GM18873 (cell line): ENCODE results near the gene EMD.
"Not testable (repeated sequence)": the region's sequence is repeated elsewhere in the genome, so short reads cannot be mapped to it uniquely, and the experiment has no call there.

Source experiments
- ATAC-seq: cut with Tn5 transposase; IDR thresholded peaks from one replicate; pipeline ENCODE4 v1.9.1; 2021; ENCODE audit warnings: mild to moderate bottlenecking, moderate library complexity, moderate number of reproducible peaks; ENCODE audit not compliant: unreplicated experiment, low FRiP score

Gene EMD

GRCh38 chrX:154388649-154389048 is 9.6 kb downstream of the EMD start:
- ATAC-seq: not testable (repeated sequence)

DNA sequence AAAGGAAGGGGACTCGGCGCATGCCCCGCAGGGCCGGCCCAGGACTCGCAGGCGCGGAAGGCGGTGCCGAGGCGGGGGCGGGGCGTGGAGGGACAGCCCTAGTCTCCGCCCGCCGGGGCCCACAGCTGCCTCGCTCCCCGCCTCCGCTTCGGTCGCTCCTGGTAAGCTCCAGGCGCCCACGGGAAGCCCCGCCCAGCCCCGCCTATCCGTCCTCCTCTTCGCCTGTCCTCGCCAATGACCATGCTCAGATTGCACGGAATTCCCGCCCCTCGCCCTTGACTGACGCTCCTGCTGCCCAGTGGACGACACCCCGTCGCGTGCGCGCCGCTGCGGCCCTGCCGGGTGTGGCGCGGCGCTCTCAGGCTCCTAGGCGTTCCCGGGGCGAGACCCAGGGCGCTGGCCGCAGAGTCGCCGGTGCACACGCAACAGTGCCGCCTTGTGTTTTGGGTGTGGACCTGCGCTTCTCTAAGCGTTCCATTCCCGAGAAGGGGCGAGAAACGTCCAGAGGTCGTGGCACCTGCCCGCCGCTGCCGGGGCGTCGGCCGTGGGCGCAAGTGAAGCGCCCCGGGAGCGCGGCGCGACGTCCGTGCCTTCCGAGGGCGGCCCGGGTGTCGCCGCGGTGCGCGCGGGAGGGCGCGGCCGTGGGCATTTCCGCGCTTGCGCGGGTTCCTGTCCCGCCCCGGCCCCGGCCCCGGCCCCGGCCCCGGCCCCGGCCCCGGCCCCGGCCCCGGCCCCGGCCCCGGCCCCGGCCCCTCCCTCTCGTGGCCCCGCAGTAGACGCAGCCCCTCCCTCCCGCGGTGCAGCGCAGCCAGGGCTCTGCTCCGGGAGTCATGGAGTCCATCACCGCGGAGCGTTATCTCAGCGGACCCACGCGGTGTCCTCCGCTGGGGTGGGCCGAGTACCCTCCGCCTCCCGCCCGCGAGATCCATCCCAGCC is 11.0 kb downstream of the EMD start:
- ATAC-seq: peak; percentile 68

DNA sequence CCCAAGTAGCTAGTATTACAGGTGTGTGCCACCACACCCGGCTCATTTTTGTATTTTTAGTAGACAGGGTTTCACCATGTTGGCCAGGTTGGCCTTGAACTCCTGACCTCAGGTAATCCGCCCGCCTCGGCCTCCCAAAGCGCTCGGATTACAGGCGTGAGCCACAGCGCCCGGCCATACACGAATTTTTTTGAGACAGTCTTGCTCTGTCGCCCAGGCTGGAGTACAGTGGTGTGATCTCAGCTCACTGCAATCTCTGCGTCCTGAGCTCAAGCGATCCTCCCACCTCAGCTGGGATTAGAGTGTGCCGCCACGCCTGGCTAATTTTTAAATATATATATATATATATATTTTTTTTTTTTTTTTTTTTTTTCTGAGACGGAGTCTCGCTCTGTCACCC is 17.3 kb downstream of the EMD start:
- ATAC-seq: not testable (repeated sequence)

GRCh38 chrX:154396973-154397887 is 18.1 kb downstream of the EMD start:
- peak; percentile 25 for ATAC-seq

DNA sequence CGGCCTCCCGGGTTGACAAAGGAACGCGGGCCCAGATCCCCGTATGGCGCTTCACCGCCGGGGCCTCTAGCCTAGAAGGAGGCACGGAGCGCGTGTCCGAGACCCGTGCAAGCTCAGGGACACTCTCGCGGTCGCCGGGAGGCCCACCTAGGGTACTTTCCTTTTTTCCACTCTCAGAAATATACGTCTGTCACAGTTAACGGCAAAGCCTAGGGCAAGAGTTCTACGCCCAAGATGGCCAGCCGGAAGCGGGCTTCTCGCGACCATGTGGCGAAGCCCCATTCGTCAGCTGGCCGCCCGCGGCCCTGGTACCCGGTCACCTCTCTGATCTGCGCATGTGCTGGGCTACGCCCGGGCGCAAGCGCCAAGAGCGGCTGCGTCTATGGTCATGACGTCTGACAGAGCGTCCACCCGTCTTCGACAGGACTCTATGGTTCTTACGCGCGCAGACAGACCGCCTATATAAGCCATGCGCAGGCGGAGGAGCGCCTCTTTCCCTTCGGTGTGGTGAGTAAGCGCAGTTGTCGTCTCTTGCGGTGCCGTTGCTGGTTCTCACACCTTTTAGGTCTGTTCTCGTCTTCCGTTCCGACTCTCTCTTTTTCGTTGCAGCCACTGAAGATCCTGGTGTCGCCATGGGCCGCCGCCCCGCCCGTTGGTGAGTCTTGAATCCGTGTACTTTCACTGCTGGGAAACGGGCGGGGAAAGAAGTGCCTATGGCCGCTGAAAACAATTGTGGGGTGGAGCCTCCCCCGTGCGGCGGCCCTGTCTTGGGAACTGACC is 19.0 kb downstream of the EMD start, which contains the start of gene RPL10:
Gene RPL10 (plus strand): TSS at position 490 of the 780 bp plus-strand sequence. CDS start 143 bp downstream, at position 633.
- peak; percentile 65 for ATAC-seq

- peak; percentile 20 for ATAC-seq
Observed at GRCh38 chrX:154398668-154399526, 19.8 kb downstream of the EMD start.

DNA sequence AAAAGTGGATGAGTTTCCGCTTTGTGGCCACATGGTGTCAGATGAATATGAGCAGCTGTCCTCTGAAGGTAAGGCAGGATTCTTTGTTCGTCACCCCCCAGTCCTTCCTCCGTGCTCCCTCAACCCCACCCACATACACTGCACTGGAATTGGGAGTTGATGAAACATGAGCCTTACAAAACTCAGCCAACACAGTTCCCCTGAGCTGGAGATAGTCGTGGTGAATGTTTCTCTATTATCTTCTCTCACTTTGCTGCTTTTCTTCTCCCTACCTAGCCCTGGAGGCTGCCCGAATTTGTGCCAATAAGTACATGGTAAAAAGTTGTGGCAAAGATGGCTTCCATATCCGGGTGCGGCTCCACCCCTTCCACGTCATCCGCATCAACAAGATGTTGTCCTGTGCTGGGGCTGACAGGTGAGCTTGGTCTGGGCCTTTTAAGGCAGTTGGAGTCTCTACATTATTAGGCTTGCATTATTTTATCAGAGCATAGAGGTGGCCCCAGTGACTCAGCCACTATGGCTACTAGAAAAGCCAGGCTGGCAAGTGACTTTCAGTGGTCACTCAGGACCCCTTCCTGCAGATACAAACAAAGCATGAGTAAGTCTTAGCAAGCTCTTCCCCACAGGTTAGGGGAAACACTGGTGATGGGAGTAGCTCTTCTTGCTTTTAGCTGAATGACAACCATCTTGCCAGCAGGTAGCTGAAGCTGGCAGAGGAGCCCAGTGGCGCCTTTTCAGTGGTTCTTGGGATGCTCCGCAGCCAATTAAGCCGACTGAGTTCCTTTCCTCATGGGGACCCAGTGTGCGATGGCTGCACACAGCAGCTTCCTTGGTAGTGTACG is 20.7 kb downstream of the EMD start:
- no peak for ATAC-seq

DNA sequence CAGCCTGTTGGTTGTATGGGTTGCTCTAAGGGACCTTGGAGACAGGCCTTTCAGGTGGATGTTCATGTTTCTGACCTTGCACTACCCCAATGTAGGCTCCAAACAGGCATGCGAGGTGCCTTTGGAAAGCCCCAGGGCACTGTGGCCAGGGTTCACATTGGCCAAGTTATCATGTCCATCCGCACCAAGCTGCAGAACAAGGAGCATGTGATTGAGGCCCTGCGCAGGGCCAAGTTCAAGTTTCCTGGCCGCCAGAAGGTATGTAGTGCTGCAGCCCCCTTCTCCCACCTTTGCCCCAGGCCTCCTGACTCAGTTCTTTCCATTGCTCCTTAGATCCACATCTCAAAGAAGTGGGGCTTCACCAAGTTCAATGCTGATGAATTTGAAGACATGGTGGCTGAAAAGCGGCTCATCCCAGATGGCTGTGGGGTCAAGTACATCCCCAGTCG is 21.3 kb downstream of the EMD start:
- not testable (repeated sequence) for ATAC-seq

DNA sequence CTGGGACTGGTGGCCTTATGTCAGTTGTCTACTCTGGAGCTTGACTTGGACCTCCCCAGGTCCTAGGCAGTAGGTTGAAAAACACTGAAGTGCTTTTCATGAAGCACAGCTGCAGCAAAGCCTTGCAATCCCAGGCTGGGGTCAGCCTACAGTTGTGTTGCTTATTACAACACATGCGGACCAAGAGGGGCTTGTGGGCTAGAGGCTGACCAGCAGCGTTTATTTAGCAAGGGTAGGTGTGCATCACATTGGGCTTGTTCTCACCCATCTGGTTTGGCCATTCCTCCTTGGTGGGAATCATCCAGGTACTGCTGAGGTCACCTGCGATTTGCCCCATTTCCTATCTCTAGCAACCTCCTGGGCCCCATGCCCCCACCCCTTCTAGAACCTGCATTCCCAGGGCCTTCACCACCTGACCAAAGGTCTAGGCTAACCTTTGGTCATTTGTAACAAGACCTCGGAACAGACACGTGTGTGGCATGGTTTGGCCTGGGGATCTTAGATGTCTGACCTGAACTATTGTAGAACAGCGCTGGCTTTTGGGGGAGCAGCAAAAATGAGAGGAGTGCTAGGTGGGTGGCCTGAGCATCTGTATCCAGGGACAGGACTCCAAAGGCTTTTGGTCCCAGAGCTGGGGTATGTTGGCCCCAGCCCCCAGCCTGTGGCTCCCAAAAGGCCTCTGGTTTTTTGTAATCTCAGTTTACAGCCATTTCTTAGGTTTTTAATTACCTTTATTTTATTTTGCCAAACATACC is 22.1 kb downstream of the EMD start:
- ATAC-seq: no peak

GRCh38 chrX:154401918-154402621 is 23.0 kb downstream of the EMD start:
- ATAC-seq: no peak

DNA sequence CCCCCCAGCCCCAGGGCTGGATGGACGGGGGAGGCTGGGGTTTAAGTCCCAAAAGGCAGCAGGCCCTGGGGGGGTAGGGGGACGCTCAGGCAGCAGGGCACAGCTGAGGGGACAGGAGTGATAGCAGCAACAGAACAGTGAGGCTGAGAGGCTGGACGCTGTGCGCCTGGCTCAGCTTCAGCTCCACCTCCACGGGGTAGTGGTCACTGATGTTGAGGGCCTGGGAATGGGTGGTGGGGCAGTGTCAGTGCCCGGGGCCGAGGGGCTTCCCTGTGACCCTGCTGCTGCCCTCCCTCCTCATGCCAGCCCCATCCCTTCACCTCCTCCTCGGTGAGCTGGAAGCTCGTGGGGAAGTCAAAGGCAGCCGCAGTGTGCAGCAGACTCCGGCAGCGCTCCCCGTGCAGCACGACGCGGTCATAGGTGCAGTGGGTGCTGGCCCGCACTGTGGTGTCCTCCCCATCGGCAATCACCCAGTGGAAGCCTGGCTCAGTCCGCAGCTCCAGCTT is 23.6 kb downstream of the EMD start:
- ATAC-seq: no peak

GRCh38 chrX:154403192-154403591 is 24.1 kb downstream of the EMD start:
- no peak for ATAC-seq

GRCh38 chrX:154403858-154404257 is 24.8 kb downstream of the EMD start:
- no peak for ATAC-seq

- ATAC-seq: no peak
Observed at GRCh38 chrX:154404625-154405192, 25.6 kb downstream of the EMD start.

GRCh38 chrX:154408659-154409221 is 29.6 kb downstream of the EMD start:
- no peak for ATAC-seq

GRCh38 chrX:154409222-154409871 is 30.3 kb downstream of the EMD start, which contains the start of gene DNASE1L1:
Gene DNASE1L1 (minus strand): TSS chrX:154409254. CDS start chrX:154405568, 3,686 bp downstream.
- ATAC-seq: no peak
